Stimulated activated CD4-positive, alpha-beta T cell treated with anti-CD3 and anti-CD28 coated beads, TNF-alpha, amount 100 ng/mL, for 4 hours (primary cell): ENCODE data around the gene CCSER2.
"Not testable (repeated sequence)": the region's sequence is repeated elsewhere in the genome, so short reads cannot be mapped to it uniquely, and the experiment has no call there.

Experiments
- DNase-seq, 3 experiments: peaks; one replicate each; pipeline ENCODE4 v3.0.0-alpha.2; 2020; ENCODE audit warnings: low read depth in 3 of 3

Gene CCSER2

DNA sequence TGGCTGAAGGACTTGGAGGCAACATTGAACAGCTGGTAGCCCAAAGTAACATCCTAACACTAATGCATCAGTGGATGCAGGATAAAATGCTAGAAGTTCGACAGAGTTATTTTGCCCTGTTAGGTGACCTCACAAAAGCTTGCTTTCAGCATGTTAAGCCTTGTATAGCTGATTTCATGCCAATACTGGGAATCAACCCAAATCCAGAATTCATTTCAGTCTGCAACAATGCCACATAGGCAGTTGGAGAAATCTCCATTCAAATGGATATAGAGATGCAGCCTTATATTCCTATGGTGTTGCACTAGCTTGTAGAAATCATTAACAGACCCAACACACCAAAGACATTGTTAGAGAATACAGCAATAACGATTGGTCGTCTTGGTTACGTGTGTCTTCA, 62.9 kb downstream of the CCSER2 start:
- DNase-seq: no peak

DNA sequence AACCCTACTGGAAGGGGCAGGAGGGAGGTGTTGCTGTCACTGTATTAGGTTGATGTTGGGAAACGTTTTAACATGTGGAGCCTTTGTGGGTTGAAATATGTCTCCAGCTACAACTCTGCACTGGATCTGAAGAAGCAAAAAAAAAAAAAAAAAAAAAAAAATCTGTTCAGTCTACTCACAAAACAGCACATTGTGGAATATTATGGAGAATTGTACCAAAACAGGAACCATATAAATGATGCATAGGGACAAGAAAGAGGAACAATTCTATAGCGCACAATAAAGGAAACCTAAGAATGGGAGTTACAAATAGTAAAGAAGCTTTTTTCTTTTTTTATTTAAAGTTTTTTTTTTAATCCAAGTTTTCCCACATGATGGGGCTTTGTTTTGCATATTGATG, 63.8 kb downstream of the CCSER2 start:
- DNase-seq: no peak

DNA sequence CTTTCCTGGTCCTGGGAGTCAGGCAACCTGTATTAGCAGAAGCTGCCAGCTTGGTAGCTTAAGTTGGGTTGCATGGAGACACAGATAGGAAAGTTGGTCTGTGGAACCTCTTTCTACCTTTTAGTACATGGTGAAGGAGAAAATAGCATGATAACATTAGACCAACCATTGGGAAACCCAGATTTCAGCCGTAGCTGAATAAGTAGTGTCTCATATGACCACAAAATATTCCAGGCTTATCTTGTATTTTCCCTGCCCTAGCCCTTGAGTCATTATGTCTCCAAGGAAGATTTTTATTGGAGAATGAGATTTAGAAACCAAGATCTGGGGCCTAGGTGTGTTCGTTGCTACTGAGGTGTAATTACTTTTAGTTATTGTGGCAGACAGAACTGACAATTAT, 67.2 kb downstream of the CCSER2 start:
- DNase-seq: no peak

DNA sequence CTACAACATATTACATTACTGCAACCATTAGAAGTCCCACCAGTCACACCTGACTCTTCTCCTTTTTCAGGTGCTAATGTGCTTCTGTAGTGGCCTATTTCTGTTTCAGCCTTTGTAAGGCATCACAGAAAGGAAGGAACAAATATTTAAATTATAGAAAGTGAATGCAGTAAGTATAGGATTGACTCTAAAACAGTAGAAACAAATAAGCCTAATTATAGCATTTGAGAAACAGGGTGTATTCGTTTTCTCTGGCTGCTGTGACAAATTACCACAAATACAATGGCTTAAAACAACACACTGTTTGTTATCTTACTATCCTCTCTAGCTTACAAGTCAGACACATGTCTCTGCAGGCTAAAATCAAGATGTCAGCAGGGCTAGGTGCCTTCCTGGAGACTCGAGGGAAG, 69.4 kb downstream of the CCSER2 start:
- DNase-seq: no peak

DNA sequence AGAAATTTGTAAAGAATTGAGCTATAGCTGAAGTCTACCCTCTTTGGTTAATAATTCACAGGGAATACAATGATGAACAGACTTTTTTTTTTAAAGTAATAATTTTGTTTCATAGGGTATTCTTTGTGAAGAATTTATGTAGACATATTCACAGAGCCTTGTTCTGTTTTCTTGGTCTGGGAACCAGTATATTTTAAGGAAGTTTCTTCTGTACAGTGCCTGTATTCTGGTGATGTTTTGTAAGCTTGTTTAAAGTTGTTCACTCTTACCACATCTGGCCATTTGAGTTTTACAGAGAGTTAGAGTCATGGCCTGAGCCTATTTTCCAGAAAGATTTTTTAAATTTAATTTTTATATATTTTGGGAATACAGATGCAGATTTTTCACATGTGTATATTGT, 70.3 kb downstream of the CCSER2 start:
- DNase-seq: no peak

DNA sequence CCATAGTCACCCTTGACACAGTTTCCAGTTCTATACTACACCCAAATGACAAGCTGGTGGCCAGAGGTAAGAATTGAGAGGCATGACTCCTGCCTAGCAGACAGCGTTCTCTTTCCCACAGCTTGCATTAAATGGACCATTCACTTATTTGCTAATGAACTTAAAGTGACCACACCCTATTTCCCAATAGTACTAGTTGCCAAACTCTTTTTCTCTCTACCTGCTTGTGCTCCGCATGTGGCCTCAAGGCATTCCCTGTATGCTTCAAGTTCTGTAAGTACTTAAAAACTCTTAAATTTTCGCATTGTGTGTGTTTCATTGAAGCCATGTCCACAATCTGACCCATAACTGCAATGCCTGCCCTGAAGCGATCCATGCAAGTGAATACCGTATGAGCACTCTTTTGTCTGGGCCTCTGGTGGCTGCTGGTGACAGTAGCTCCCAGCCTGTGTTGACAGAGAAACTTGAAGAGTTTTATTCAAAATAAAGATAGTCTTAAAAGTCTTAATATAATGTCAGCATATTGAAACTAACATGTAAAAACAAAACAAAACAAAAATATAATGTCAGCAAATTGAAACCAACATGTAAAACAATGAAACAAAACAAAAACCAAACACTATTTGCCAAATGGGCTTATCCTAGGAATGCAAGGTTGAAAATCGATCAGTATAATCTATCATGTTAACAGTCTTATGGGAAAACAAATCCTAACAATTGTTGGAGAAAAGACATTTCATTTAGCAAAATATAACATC, 73.6 kb downstream of the CCSER2 start:
- DNase-seq: no peak

DNA sequence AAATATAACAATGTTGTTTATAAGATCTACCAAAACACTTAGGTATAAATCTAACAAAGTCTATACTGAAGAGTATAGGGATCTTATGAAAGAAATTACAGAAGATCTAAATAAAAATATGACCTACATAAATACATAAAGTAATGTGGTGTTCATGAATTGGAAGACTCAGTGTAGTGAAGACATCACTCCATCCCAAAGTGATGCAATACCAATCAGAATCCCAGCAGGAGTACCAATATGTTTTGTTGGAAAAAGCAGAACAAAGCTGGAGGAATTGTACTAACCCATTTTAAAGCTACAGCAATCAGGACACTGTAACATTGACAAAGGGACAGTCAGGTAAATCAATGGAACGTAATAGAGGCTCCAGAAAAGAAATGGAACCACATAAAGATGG, 76.4 kb downstream of the CCSER2 start:
- DNase-seq: no peak

DNA sequence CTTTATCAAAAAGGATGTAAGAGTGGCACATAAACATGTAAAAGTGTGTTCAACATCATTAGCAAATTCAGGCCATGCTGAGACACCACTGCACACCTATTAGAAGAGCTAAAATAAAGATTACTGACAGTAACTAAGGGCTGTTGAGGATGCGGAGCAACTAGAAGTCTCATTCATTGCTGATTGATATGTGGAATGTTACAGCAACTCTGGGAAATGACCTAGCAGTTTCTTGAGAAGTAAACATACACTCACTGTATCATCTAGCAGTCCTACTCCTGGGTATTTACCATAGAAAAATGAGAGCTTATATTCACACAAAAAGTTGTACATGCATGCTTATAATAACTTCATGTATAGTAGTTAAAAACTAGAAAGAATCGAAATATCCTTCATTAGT, 77.3 kb downstream of the CCSER2 start:
- DNase-seq: no peak

DNA sequence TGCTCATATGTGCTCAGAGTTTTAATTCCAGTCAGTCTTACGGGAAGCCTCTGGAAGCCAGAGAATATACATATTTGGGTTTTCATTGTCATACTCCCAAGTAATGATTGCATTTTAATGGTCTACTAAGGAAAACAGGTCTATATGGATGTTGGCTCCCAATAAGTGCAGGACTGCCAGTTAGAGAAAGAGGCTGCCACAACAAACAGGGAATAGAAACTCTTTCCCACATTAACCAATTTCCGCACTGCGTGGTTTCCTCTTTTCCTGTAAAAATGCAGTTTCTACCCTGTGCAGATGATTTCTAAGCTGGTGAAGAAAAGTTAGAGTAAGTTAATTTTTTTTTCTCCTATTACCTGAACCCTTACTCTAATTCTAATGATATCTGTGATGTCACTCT, 78.2 kb downstream of the CCSER2 start:
- no peak for DNase-seq

DNA sequence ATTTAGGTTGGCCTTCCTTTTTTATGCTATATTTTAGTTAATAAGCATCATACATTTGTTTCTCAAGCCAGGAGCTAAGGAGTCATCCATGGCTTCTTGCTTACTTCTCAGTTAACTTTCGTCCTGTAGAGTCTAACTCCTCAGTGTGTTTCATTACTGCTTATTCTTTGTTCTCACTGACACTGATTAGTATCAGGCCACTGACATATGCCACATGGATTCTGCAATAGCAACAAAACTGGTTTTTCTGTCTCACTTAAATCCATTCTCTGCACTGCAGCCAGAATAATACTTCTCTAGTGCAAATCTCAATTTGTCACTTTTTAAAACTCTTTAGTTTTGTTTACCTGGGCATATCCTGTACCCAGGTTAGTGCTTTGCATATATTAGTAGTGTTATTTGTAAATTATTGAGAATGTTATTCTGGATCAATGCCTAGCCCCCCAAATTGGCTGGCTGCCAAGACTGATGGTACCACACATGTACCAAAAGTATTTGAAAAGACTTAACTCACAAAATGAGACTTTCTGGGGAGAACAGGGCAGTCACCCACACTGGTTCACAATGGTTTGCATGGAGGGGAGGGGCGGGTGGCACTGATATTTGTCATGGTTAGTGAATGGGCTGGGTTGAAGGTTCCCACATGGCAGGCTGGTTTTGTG, 79.1 kb downstream of the CCSER2 start:
- DNase-seq: no peak

DNA sequence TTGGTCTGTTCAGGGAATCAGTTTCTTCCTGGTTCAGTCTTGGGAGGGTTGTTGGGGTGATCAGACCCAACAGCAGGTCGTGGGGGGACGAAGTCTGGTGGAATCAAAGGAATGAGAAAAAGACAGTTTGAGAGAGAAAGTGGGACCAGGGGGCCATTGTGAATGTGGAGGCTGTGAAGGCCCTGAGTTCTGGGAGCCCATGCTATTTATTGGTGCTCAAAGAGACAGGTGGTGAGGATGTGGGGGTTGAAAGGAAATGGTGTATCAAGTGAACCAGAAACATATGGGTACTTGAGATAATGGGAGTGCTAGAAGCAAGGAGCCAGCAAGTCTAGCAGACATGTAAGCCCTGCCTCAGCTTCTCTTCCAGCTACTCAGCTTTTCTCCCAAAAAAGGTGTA, 84.1 kb downstream of the CCSER2 start:
- DNase-seq: no peak

DNA sequence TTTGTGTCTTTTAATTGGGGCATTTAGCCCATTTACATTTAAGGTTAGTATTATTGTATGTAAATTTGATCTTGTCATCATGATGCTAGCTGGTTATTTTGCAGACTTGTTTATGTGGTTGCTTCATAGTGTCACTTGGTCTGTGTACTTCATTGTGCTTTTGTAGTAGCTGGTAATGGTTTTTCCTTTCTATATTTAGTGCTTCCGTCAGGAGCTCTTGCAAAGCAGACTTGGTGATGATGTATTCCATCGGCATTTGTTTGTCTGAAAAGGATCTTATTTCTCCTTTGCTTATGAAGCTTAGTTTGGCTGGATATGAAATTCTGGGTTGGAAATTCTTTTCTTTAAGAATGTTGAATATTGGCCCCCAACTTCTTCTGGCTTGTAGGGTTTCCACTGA, 85.7 kb downstream of the CCSER2 start:
- DNase-seq: not testable (repeated sequence)

DNA sequence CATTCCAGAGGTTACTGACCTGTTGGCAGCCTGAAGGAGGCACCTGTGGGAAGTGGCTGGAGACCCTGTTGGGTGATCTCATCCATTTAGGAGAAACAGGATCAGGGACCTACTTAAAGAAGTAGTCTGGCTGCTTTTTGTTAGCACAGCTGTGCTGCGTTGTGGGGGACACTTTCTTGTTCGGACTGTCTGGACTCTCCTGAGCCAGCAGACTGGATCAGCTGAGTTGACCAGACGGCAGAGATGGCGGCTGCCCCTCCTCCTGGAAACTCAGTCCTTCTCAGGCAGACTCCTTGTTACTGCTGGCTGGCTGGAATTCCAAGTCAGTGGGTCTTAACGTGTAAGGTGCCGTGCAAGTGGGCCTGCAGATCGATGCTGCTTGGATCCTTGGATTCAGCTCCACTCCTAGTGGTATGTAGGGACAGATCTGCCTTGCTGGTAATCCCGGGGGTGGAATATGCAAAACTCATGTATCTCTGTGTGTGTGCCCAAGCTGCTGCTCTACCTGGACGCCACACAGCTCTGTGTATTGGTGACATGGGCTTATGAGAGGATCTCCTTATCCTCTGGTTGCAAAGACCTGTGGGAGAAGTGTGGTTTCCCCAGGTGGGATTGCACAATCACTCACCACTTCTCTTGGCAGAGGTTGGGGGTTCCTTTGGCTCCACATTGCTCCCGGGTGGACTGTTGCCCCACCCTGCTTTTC, 87.3 kb downstream of the CCSER2 start:
- no peak for DNase-seq

DNA sequence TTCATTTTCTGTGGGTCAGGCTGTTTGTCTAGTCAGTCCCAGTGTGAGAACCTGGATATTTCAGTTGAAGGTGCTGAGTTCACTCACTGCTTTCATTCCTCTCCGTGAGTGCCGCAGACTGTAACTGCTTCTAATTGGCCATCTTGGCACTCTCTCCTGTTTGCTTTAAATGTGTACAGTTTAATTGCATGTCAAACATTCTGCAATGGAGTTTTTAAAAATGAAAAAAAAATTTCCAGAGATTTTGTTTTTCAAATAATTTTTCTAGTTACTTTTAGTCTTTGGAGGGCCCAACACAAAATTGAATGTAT, 87.8 kb downstream of the CCSER2 start:
- DNase-seq: no peak

DNA sequence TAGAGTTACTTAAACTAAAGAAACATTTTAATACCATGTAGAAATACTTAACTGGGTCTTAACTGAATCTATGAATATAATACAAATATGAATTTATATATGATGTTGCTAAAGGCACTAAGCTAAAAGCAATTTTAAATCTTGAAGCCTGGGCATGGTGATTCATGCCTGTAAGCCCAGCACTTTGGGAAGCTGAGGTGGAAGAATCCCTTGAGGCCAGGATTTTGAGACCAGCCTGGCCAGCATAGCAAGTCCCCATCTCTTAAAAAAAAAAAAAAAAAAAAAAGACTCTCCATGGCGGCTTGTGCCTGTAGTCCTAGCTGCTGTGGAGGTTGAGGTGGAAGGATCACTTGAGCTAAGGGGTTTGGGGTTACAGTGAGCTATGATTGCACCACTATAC, 95.3 kb downstream of the CCSER2 start:
- DNase-seq: no peak

DNA sequence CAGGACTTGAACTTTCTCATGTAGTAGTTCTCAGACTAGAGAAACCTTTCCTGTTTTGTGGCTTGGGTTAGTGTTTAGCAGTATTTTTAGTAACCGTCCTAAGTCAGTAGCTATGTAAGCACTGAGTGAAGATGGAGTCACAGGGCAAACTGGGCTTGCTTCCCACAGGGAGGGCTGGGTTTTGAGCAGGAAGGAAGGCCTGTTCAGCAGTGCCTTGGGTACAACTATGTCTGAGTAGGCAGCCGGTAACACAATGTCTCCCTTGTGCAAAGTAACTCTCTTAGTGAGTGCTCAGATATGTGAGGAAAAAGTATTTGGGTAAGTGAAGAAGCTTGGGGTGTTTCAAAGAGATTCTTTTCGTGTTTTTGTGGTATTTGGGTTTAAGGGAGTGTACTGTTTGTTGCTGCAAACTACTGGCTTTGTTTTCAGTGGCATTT, 96.4 kb downstream of the CCSER2 start:
- DNase-seq: no peak

DNA sequence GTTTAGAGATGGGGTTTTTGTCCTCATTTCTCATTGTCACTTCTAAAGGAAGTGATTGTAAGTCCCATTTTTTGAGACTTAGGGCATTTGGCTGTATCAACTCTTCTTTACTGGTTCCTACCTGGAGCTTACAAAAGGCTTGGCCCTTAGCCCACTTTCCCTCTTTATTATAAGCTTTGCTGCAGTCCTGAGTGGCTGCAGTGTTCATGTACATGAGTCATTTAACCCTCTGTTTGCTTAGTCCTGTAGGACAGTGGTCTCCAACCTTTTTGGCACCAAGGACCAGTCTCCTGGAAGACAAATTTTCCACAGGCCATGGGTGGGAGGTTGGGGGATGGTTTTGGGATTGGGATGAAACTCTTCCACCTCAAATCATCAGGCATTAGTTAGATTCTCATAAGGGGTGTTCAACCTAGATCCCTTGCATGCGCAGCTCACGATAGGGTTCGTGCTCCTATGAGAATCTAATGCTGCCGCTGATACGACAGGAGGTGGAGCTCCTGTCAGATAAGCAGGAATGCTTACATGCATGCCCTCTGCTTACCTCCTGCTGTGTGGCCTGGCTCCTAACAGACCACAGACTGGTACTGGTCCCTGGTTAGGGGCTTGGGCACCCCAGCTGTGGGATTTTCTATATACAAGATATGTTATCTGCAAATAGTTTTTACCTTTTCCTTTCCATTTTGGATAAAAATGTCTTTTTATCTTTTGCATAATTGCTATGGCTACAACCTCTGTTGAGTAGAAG, 99.7 kb downstream of the CCSER2 start:
- no peak for DNase-seq

DNA sequence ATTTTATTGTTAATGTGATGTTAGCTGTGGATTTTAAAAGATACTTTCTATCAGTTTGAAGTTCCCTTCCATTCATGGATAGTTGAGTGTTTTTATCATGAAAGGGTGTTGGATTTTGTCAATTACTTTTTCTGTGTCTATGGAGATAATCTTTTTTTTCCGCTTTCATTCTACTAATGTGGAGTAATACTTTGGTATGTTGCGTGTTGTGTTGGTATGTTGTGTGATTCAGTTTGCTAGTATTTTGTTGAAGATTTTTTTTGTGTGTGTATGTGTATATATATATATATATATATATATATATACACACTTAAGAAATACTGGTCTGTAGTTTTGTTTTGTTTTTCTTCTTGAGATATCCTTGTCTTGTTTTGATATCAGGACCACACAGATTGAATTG, 100.3 kb downstream of the CCSER2 start:
- DNase-seq: no peak

DNA sequence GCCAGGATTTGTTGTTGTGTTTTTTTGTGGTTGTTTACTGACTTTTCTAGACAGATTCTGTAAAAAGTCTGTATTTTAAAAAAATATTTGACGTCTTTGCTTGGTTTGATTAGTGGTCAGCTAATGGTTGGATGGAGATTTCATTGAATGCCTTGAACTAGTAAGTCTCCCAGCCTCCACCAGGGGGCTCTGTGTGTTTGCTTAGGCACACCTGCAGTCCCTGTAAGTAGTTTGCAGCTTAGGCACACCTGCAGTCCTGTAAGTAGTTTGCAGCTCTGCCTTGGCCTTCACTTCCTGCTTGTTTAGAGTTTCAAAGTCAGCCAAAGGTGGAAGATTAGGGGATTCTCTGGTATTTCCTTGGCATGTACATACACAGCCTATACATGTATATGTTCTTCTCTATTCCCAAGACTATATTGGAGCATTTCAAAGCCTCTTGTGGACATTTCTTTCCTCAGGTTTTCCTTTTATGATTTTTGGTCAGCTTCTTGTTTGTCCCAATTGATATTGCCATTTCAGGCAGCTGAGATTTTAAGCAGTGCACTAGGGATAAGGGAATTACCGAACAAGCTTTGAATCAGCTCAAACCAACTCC, 101.6 kb downstream of the CCSER2 start:
- peak; percentile 14 to 47 (median 33) for DNase-seq

DNA sequence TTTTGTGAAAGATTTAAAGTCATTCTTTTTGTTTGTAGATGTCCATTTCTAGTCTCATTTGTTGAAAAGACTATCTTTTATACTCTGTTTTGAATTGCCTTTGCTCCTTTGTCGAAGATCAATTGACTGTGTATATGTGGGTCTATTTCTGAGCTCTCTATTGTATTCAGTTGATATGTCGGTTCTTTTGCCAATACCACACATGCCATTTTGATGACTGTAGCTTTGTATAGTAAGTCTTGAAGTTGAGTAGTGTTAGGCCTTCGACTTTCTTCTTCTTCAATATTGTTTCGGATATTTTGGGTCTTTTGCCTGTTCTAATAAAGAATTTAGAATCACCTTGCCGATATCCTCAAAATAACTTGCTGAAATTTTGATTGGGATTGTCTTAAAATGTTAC, 104.5 kb downstream of the CCSER2 start:
- no peak for DNase-seq

DNA sequence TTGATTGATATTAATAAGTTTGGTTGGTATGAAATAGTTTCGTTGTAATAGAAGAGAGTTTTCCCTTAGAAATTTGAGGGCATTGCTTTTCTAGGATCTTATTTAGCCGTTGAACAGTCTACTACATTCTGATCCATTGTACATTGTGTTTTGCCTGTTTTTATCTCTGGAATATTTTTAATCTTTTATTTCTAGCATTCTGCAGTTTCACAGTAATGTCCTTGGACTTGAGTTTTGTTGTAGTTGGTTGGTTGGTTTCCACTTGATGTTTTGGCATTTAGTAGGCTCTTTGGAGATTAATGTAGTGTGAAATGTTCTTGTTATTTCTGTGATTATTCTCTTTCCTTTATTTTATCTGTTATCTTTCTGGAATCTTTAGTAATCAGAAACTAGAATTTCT, 112.4 kb downstream of the CCSER2 start:
- no peak for DNase-seq
